ENCODE measurements around the gene C1QTNF9.

GRCh38 chr13:24273926-24274325 lies 35.5 kb upstream of the C1QTNF9 start:
- TF ChIP-seq PHF8 (conservative IDR thresholded peaks at IDR 0.05; ENCODE audit: low read depth, low read length), result no peak
- TF ChIP-seq, protein P1, sequence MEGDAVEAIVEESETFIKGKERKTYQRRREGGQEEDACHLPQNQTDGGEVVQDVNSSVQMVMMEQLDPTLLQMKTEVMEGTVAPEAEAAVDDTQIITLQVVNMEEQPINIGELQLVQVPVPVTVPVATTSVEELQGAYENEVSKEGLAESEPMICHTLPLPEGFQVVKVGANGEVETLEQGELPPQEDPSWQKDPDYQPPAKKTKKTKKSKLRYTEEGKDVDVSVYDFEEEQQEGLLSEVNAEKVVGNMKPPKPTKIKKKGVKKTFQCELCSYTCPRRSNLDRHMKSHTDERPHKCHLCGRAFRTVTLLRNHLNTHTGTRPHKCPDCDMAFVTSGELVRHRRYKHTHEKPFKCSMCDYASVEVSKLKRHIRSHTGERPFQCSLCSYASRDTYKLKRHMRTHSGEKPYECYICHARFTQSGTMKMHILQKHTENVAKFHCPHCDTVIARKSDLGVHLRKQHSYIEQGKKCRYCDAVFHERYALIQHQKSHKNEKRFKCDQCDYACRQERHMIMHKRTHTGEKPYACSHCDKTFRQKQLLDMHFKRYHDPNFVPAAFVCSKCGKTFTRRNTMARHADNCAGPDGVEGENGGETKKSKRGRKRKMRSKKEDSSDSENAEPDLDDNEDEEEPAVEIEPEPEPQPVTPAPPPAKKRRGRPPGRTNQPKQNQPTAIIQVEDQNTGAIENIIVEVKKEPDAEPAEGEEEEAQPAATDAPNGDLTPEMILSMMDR (IDR thresholded peaks at IDR 0.05; ENCODE audit: control extremely low read depth in 1 of 3, insufficient read depth in 1 of 3, low read depth in 1 of 3, low read length in 3 of 3), result no peak
- TF ChIP-seq TCF12 (IDR thresholded peaks at IDR 0.05; ENCODE audit: low read depth, low read length), result no peak
- TF ChIP-seq EZH2 (IDR thresholded peaks at IDR 0.05; ENCODE audit: low read depth, low read length, severe bottlenecking), result no peak
- no peak for TF ChIP-seq SP1 (IDR thresholded peaks at IDR 0.05; ENCODE audit: low read depth, low read length)
- no peak for TF ChIP-seq TAF1 (IDR thresholded peaks at IDR 0.05; ENCODE audit: low read depth, low read length)
- TF ChIP-seq POLR2AphosphoS5 (IDR thresholded peaks at IDR 0.05; ENCODE audit: low read depth, low read length), result no peak
